Sigmoid colon (tissue), 7 donors: ENCODE measurements around the gene FOSL1. TPM values are rescaled to one million over a fixed set of nuclear protein-coding genes. Genes with fewer than 3 reads are reported as not detected.
A peak's percentile ranks its signal among the peaks of the same experiment; 100 is the strongest.

ENCODE experiments used
- DNase-seq: peaks from one replicate; pipeline ENCODE4 v3.0.0-alpha.2; 2019
- H3K27ac ChIP-seq, 4 donors: fragments of 200-600 bp; sonication (generic); one replicate each; pipeline ENCODE4 v1.5.1; 2016 to 2019; ENCODE audit warnings: mild to moderate bottlenecking in 1 of 4
- H3K27me3 ChIP-seq, 3 donors: fragments of 200-600 bp; sonication (generic); one replicate each; pipeline ENCODE4 v1.5.1; 2019; ENCODE audit warnings: mild to moderate bottlenecking in 1 of 3
- H3K36me3 ChIP-seq, 4 donors: fragments of 200-600 bp; sonication (generic); one replicate each; pipeline ENCODE4 v1.5.1; 2016 to 2019
- H3K4me1 ChIP-seq, 4 donors: fragments of 200-600 bp; sonication (generic); one replicate each; pipeline ENCODE4 v1.5.1; 2017 to 2019
- H3K4me3 ChIP-seq, 4 donors: fragments of 200-600 bp; sonication (generic); one replicate each; pipeline ENCODE4 v1.5.1; 2017 to 2019; ENCODE audit warnings: mild to moderate bottlenecking in 2 of 4, moderate library complexity in 1 of 4
- H3K9me3 ChIP-seq, 4 donors: fragments of 200-600 bp in 3 of 4; sonication (generic) in 3 of 4; one replicate each; pipeline versions ENCODE4 v1.5.1 to v1.6.1; 2013 to 2019
- CTCF ChIP-seq, 4 experiments: fragments of 450-650 bp in 3 of 4; fragments of 200-600 bp in 1 of 4; IDR thresholded peaks; one replicate each; pipeline ENCODE4 v1.5.1; 2016 to 2019; ENCODE audit warnings: antibody characterized with exemption in 4 of 4, mild to moderate bottlenecking in 3 of 4, moderate library complexity in 2 of 4
- EP300 ChIP-seq, 4 donors: sonication (generic); formaldehyde crosslinking; IDR thresholded peaks; one replicate each; pipeline ENCODE4 v1.6.1; 2017; ENCODE audit warnings: antibody characterized with exemption in 4 of 4
- POLR2A ChIP-seq, 2 donors: fragments of 450-650 bp; IDR thresholded peaks; one replicate each; pipeline ENCODE4 v1.6.1; 2016; ENCODE audit warnings: antibody characterized with exemption in 2 of 2, mild to moderate bottlenecking in 2 of 2, moderate library complexity in 2 of 2
- POLR2AphosphoS5 ChIP-seq, 4 donors: sonication (generic); formaldehyde crosslinking; IDR thresholded peaks; one replicate each; pipeline ENCODE4 v1.6.1; 2017; ENCODE audit warnings: antibody characterized with exemption in 4 of 4
- WGBS, 2 donors: extraction: QIAGEN DNeasy Blood & Tissue Kit; methylation state at CpG; one replicate each; pipeline ENCODE4 v1.1.7; 2013; 5-methylcytosine and 5-hydroxymethylcytosine counted together
- intact Hi-C: fragments of 100-400 bp; cut with DNase I; formaldehyde crosslinking; loops from one replicate; pipeline ENCODE4 v1.15.1; 2023
- polyA plus RNA-seq, 3 donors: library from polyadenylated mRNA; stranded (reverse); fragments of 200-250 nt; gene quantifications; one replicate each; pipeline ENCODE4 v1.2.3, GENCODE V29; 2013
- total RNA-seq, 4 donors: library from RNA; depleted of rRNA; stranded (reverse); fragments of >200 nt; gene quantifications; one replicate each; pipeline ENCODE4 v1.1.0, GENCODE V29; 2016
- donor health status: healthy with polysubstance abuse.
- donor health status: Bipolar disorder and iron deficiency.
- donor health status: healthy.

Gene FOSL1
- total and polyA plus RNA-seq, 7 donors: 0.36 to 12.4 (median 2.9) TPM; not detected in 1

- TF ChIP-seq POLR2AphosphoS5 (IDR thresholded peaks at IDR 0.05) (no peak), POLR2A (IDR thresholded peaks at IDR 0.05) (no peak), EP300 (IDR thresholded peaks at IDR 0.05) (no peak), CTCF (IDR thresholded peaks at IDR 0.05) (no peak)
- peaks cover 4 to 26% (median 12%) of the 10 kb centered on the region in 4 donors for H3K36me3 ChIP-seq
- intact Hi-C loops: no loop called here
- no peak for DNase-seq
- no peaks in the 10 kb centered on the region for H3K9me3 ChIP-seq
- H3K27ac ChIP-seq: no peak overlapping the region
- 66 to 77% methylated on average over 7 of the region's 7 CpGs for WGBS, 2 donors
- H3K4me3 ChIP-seq: no peak overlapping the region
- H3K4me1 ChIP-seq: peaks cover 0 to 10% (median 9%) of the 10 kb centered on the region in 4 donors
- H3K27me3 ChIP-seq: no peaks in the 10 kb centered on the region
Observed at GRCh38 chr11:65880027-65880426, 20.2 kb downstream of the FOSL1 start.

DNA sequence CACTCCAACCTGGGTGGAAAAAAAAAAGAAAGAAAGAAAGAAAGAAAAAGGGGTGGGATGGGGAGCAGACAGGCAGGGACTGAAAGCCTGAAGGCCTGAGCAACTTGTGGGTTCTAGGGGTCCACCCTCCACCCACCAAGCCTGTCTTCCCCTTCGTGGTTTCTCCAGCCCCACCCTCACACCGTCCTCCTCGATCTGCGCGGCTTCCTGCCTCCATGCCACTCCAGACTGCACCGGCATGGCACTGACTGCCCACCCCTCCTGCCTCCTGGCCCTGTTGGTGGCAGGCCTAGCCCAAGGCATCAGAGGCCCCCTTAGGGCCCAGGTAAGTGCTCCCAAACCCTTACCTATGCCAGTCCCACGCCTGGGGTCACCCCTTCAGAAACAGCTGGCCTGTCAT is 20.6 kb downstream of the FOSL1 start, which contains the start of gene CTSW:
Gene CTSW (plus strand): TSS at position 221 of the 400 bp plus-strand sequence. CDS start 18 bp downstream, at position 239.
- WGBS, 2 donors: 36 to 42% methylated on average over 7 of the region's 7 CpGs
- Histone ChIP-seq H3K27ac (no peak within 1 kb of the TSS), H3K4me3 (no peak within 1 kb of the TSS), H3K4me1 (peaks cover 0 to 6% (median 5%) of the 10 kb centered on the region in 4 donors), H3K27me3 (no peaks in the 10 kb centered on the region), H3K9me3 (no peaks in the 10 kb centered on the region), H3K36me3 (peaks cover 4 to 26% (median 10%) of the 10 kb centered on the region in 4 donors)
- no peak for TF ChIP-seq EP300 (IDR thresholded peaks at IDR 0.05)
- TF ChIP-seq POLR2A (IDR thresholded peaks at IDR 0.05): no peak
- no peak for TF ChIP-seq POLR2AphosphoS5 (IDR thresholded peaks at IDR 0.05)
- TF ChIP-seq CTCF (IDR thresholded peaks at IDR 0.05): no peak
- intact Hi-C loops: no loop called here
- DNase-seq: no peak

DNA sequence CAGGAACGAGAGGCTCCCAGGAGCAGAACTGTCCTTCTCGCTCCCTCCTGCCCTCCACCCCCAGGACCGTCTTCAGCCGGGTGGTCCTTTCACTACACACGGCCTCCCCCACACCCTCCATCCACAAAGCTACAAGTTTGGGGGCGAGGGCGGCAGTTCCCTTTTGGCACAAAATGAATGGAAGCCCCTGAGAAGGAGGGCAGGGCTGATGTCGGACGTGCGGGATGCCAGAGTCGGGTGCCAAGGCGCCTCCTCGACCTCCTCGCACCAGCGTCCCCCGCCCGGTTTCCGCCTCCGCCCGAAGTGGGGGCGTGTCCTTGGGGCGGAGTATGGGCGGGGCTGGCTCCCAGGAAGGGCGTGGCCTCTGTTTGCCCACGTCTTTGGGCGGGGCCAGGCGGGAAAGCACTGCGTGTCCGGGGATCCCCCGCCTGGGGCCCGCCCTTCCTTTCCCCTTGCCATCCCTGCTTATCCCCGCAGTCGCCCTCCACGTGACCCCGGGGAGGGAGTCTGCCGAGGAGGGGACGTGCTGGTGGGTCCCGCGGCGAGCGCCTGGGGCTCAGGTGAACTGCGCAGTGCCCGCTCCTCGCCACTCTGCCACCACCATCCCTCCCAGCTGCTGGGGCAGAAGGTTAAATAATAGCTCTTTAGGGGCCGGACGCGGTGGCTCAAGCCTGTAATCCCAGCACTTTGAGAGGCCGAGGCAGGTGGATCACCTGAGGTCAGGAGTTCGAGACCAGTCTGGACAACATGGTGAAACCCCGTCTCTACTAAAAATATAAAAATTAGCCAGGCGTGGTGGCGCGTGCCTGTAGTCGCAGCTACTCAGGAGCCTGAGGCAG is 26.7 kb downstream of the FOSL1 start:
- WGBS, 2 donors: 4 to 7% methylated on average over 54 of the region's 54 CpGs
- peak; percentile 97 to 98 (median 97) for TF ChIP-seq POLR2AphosphoS5 (IDR thresholded peaks at IDR 0.05)
- no peak for TF ChIP-seq EP300 (IDR thresholded peaks at IDR 0.05)
- TF ChIP-seq POLR2A (IDR thresholded peaks at IDR 0.05): peak; percentile 88 to 92
- TF ChIP-seq CTCF (IDR thresholded peaks at IDR 0.05): no peak
- intact Hi-C loops: no loop called here
- peak overlapping the region; percentile 93 to 98 (median 96) for H3K27ac ChIP-seq
- peak overlapping the region; percentile 45 to 81 (median 66) for H3K4me3 ChIP-seq
- H3K9me3 ChIP-seq: no peaks in the 10 kb centered on the region
- H3K4me1 ChIP-seq: peaks cover 0 to 39% (median 28%) of the 10 kb centered on the region in 4 donors
- H3K27me3 ChIP-seq: no peaks in the 10 kb centered on the region
- H3K36me3 ChIP-seq: peaks cover 0 to 19% (median 4%) of the 10 kb centered on the region in 4 donors
- peak; percentile 99 for DNase-seq

- peak in 1 of 4 donors; percentile 47 for TF ChIP-seq POLR2AphosphoS5 (IDR thresholded peaks at IDR 0.05)
- TF ChIP-seq POLR2A (IDR thresholded peaks at IDR 0.05): no peak
- WGBS, 2 donors: 3 to 4% methylated on average over 69 of the region's 69 CpGs
- Histone ChIP-seq H3K27ac (peak within 1 kb of the TSS; percentile 93 to 98 (median 96)), H3K36me3 (peaks cover 0 to 27% (median 8%) of the 10 kb centered on the region in 4 donors), H3K27me3 (no peaks in the 10 kb centered on the region), H3K4me3 (peak within 1 kb of the TSS; percentile 45 to 81 (median 66)), H3K4me1 (peaks cover 0 to 47% (median 31%) of the 10 kb centered on the region in 4 donors), H3K9me3 (no peaks in the 10 kb centered on the region)
- peak; percentile 83 for DNase-seq
- intact Hi-C loops: no loop called here
Observed at GRCh38 chr11:65872586-65873317, 27.4 kb downstream of the FOSL1 start, which contains the start of gene EFEMP2. TSS of gene EFEMP2 (minus strand) at chr11:65872800. CDS start at chr11:65872354, 446 bp downstream.
